GM18508 (cell line): ENCODE results near the gene RPP21.
"Not testable (repeated sequence)": the region's sequence is repeated elsewhere in the genome, so short reads cannot be mapped to it uniquely, and the experiment has no call there.

ENCODE experiments used
- ATAC-seq: cut with Tn5 transposase; IDR thresholded peaks from one replicate; pipeline ENCODE4 v1.9.1; 2021; ENCODE audit warnings: moderate number of reproducible peaks; ENCODE audit not compliant: insufficient read depth, unreplicated experiment

RPP21 gene

GRCh38 chr6:30364591-30364990 is 19.6 kb downstream of the RPP21 start:
- ATAC-seq: no peak

DNA sequence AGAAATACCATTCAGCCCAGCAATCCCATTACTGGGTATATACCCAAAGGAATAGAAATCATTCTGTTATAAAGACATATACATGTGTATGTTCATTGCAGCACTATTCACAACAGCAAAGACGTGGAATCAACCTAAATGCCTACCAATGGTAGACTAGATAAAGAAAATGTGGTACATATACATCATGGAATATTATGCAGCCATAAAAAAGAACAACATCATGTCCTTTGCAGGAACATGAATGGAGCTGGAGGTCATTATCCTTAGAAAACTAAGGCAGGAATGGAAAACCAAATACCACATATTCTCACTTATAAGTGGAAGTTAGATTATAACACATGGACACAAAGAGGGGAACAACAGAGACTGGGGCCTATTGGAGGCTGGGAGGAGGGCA is 24.3 kb downstream of the RPP21 start:
- not testable (repeated sequence) for ATAC-seq

- ATAC-seq: no peak
Observed at GRCh38 chr6:30378290-30378937, 33.5 kb downstream of the RPP21 start.

DNA sequence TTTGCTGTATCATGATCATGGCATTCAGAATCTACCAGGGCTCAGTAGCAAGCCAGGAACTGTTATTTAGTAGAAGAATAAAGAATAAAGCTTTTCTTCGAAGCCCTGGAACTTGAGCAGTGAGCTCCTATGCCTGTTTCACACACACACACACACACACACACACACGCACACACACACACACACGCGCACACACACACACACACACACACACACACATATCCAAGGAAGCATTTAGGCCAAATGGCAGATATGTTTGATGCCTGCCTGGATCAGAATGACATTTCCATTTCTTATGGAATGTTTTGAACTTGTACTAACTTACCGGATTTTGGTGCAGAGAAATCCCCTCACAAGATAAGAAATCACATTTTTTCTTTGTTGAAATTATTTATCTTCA is 35.5 kb downstream of the RPP21 start:
- ATAC-seq: no peak

- no peak for ATAC-seq
Observed at GRCh38 chr6:30386166-30386565, 41.2 kb downstream of the RPP21 start.

- no peak for ATAC-seq
Observed at GRCh38 chr6:30391240-30391639, 46.3 kb downstream of the RPP21 start.

GRCh38 chr6:30394139-30394538 is 49.2 kb downstream of the RPP21 start:
- ATAC-seq: no peak
